Ovary (tissue), 9 donors: ENCODE data around the gene RELA. TPM values are rescaled to one million over a fixed set of nuclear protein-coding genes. Genes with fewer than 3 reads are reported as not detected.

Experiments used
- DNase-seq, 5 donors: peaks; one replicate each; pipeline ENCODE4 v3.0.0-alpha.2; 2019 to 2020
- H3K27ac ChIP-seq, 2 donors: fragments of 200-600 bp; one replicate each; pipeline versions ENCODE4 v1.5.1 to v1.8.0; 2019 to 2022
- H3K27me3 ChIP-seq: fragments of 200-600 bp; one replicate; pipeline ENCODE4 v1.8.0; 2022
- H3K36me3 ChIP-seq: fragments of 200-600 bp; sonication (generic); one replicate; pipeline ENCODE4 v1.5.1; 2019
- H3K4me1 ChIP-seq: one replicate; pipeline ENCODE4 v1.8.1; 2013; ENCODE audit warnings: mild to moderate bottlenecking, moderate library complexity; ENCODE audit not compliant: insufficient read depth
- H3K4me3 ChIP-seq: fragments of 200-600 bp; sonication (generic); one replicate; pipeline ENCODE4 v1.5.1; 2017
- H3K9me3 ChIP-seq, 2 donors: fragments of 200-600 bp in 1 of 2; sonication (generic) in 1 of 2; one replicate each; pipeline versions ENCODE4 v1.5.1 to v1.8.1; 2013 to 2019; ENCODE audit warnings: mild to moderate bottlenecking in 1 of 2, moderate library complexity in 1 of 2
- CTCF ChIP-seq, 3 donors: fragments of 450-650 bp in 2 of 3; fragments of 200-600 bp in 1 of 3; IDR thresholded peaks; one replicate each; pipeline versions ENCODE4 v1.5.1 to v1.8.0; 2016 to 2022; ENCODE audit warnings: antibody characterized with exemption in 3 of 3, mild to moderate bottlenecking in 1 of 3
- EP300 ChIP-seq: sonication (generic); formaldehyde crosslinking; IDR thresholded peaks from one replicate; pipeline ENCODE4 v1.6.1; 2017; ENCODE audit warnings: antibody characterized with exemption
- POLR2A ChIP-seq: fragments of 450-650 bp; IDR thresholded peaks from one replicate; pipeline ENCODE4 v1.6.1; 2017; ENCODE audit warnings: antibody characterized with exemption, mild to moderate bottlenecking, moderate library complexity
- WGBS, 3 donors: extraction: QIAGEN DNeasy Blood & Tissue Kit in 1 of 3; methylation state at CpG; one replicate each; pipeline versions ENCODE4 v1.1.5 to v1.1.7; 2013 to 2017; 5-methylcytosine and 5-hydroxymethylcytosine counted together
- intact Hi-C, 4 donors: fragments of 100-400 bp; cut with DNase I; formaldehyde crosslinking; loops; one replicate each; pipeline versions ENCODE4 v1.11.0 to v1.15.1; 2022 to 2023
- polyA plus RNA-seq, 2 donors: library from polyadenylated mRNA; stranded (reverse); fragments of 200-250 nt in 1 of 2; fragments of 350-450 nt in 1 of 2; fragmentation: Illumina TruSeq in 1 of 2; extraction: RNeasy Lipid Tissue Mini Kit (QIAGEN cat#74804) in 1 of 2; gene quantifications; one replicate each; pipeline ENCODE4 v1.2.3, GENCODE V29; 2013 to 2014
- total RNA-seq, 7 donors: library from RNA; depleted of rRNA in 2 of 7; stranded (reverse); fragments of >200 nt in 2 of 7; fragmentation: NEBNext Ultra II Directional in 3 of 7; extraction: Animal tissue kit (Norgen Biotek cat#: 25700) in 3 of 7; gene quantifications; one replicate each; pipeline versions ENCODE4 v1.1.0 to v1.2.4, GENCODE V29; 2016 to 2023
- donor health status: DM: no; HTN: no; CAD: no; lungs with moderate emphysema.
- donor health status: DM: no; HTN: no; CAD: no.
- donor health status: Bipolar disorder and iron deficiency.
- donor health status: DM: yes; HTN: yes; CAD: no.
- donor health status: DM: no; HTN: no; CAD: no.
- donor health status: DM: yes; HTN: yes; CAD: no.

The RELA gene
- total and polyA plus RNA-seq, 9 donors = 50.8 to 102 (median 83.2) TPM

- intact Hi-C loops = loop anchor here in 1 of 4 donors (2.0 kb wide), 1 partner anchor 151 kb away; no protein-coding TSS in a partner anchor
- no peak for TF ChIP-seq POLR2A
- no peak for TF ChIP-seq CTCF (IDR thresholded peaks at IDR 0.05)
- no peak for TF ChIP-seq EP300
- H3K27ac ChIP-seq = no peak overlapping the region
- peak in 1 of 5 donors; percentile 40 for DNase-seq
- 88 to 90% (median 88%) methylated on average over 25 to 33 of the region's 33 CpGs for WGBS, 3 donors
- no peaks in the 10 kb centered on the region for H3K9me3 ChIP-seq
- H3K27me3 ChIP-seq = no peaks in the 10 kb centered on the region
- peaks cover 6% of the 10 kb centered on the region for H3K4me1 ChIP-seq
- H3K4me3 ChIP-seq = no peak overlapping the region
- H3K36me3 ChIP-seq = no peaks in the 10 kb centered on the region
Observed at GRCh38 chr11:65617990-65618751, 44.5 kb downstream of the RELA start.

- H3K4me3 ChIP-seq = no peak overlapping the region
- no peaks in the 10 kb centered on the region for H3K36me3 ChIP-seq
- peak in 1 of 5 donors; percentile 31 for DNase-seq
- TF ChIP-seq POLR2A = no peak
- no peak for TF ChIP-seq CTCF (IDR thresholded peaks at IDR 0.05)
- TF ChIP-seq EP300 = no peak
- WGBS, 3 donors = 85 to 88% (median 87%) methylated on average over 17 of the region's 17 CpGs
- H3K9me3 ChIP-seq = no peaks in the 10 kb centered on the region
- H3K27ac ChIP-seq = no peak overlapping the region
- intact Hi-C loops = no loop called here
- H3K4me1 ChIP-seq = peaks cover 15% of the 10 kb centered on the region
- no peaks in the 10 kb centered on the region for H3K27me3 ChIP-seq
Observed at GRCh38 chr11:65617136-65617850, 45.4 kb downstream of the RELA start.

- peaks cover 17% of the 10 kb centered on the region for H3K4me1 ChIP-seq
- no peaks in the 10 kb centered on the region for H3K9me3 ChIP-seq
- intact Hi-C loops = no loop called here
- no peaks in the 10 kb centered on the region for H3K27me3 ChIP-seq
- H3K27ac ChIP-seq = peak overlapping the region in 1 of 2 donors; percentile 97
- H3K36me3 ChIP-seq = no peaks in the 10 kb centered on the region
- peak overlapping the region; percentile 86 for H3K4me3 ChIP-seq
- TF ChIP-seq EP300 (no peak), POLR2A (no peak), CTCF (IDR thresholded peaks at IDR 0.05) (no peak)
- DNase-seq = peak in 1 of 5 donors; percentile 41
- 51 to 61% (median 51%) methylated on average over 10 of the region's 10 CpGs for WGBS, 3 donors
Observed at GRCh38 chr11:65616575-65617001, 46.1 kb downstream of the RELA start.

- WGBS, 3 donors = 0 to 1% (median 1%) methylated on average over 20 to 50 of the region's 50 CpGs
- H3K27me3 ChIP-seq = no peaks in the 10 kb centered on the region
- no peaks in the 10 kb centered on the region for H3K9me3 ChIP-seq
- peak overlapping the region; percentile 9 to 97 for H3K27ac ChIP-seq
- intact Hi-C loops = no loop called here
- H3K36me3 ChIP-seq = no peaks in the 10 kb centered on the region
- H3K4me1 ChIP-seq = peaks cover 17% of the 10 kb centered on the region
- TF ChIP-seq POLR2A (no peak), EP300 (no peak), CTCF (IDR thresholded peaks at IDR 0.05) (no peak)
- peak overlapping the region; percentile 86 for H3K4me3 ChIP-seq
- no peak for DNase-seq
Observed at GRCh38 chr11:65615950-65616574, 46.7 kb downstream of the RELA start.
